NCI-H1092 (cell line): Measurements from ENCODE around the gene TBCA.
"Not testable (repeated sequence)": the region's sequence is repeated elsewhere in the genome, so short reads cannot be mapped to it uniquely, and the experiment has no call there.

Experiments used
- DNase-seq: peaks from one replicate; lab custom pipeline; 2025; lab: John Stamatoyannopoulos, UW

Gene TBCA

DNA sequence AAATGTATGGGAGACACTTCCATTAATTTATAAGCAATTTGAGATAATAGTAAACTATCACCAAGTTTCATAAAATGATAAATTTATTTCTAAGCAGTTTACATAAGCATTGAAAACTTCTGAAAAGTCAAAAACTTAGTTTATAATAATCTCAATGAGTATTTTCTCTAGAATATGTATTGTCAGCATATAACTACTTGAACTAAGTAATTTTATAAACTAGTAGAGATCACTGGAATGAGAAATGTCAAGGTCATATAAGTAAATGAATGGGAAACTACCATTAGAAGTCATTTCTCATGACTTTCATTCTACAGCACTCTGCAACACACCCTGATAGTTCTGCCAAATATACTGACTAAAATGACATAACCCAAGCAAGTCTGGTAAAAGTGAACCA lies 3.4 kb downstream of the TBCA start:
- DNase-seq, result no peak

DNA sequence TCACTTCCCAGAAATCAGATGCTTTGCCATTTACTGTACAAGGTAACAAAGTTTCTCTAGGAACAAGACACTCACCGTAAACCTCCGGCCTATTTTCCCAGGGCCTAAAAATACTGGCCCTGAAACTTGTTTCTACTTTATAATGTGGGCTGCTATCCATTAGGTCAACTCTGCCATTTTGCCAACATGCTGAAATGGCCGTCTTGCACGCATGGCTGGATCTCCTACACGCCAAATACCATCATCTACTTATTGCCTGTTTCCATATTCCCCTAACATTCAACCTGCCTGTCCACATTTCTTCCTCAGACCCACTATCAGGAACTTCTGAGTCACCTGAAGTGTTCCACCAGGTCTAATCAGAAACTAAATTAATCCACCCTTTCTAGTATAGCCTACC lies 4.7 kb downstream of the TBCA start:
- no peak for DNase-seq

- DNase-seq, result no peak
These were observed 5.7 kb downstream of the TBCA start for GRCh38 chr5:77770293-77771005.

GRCh38 chr5:77768978-77769377 lies 7.2 kb downstream of the TBCA start:
- no peak for DNase-seq

- no peak for DNase-seq
These were observed 8.8 kb downstream of the TBCA start for GRCh38 chr5:77767301-77767700.

DNA sequence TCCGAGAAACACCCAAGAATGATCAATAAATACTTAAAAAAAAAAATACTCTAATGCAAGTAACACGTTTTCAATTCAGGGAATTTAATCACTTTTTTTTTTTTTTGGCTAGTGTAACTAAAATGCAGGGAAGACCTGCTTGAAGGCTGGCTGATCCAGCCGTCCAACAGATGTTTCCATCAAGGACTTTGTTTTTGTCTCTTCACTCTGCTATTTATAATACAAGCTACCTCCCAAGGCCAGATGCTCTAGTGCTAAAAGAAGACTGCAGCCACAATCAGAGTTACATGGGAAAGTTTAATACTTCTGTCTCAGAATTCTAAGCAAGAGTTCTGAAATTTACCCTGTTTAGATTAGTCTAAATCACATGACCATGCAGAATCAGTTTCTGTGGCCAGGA lies 14.5 kb downstream of the TBCA start:
- DNase-seq, result no peak

DNA sequence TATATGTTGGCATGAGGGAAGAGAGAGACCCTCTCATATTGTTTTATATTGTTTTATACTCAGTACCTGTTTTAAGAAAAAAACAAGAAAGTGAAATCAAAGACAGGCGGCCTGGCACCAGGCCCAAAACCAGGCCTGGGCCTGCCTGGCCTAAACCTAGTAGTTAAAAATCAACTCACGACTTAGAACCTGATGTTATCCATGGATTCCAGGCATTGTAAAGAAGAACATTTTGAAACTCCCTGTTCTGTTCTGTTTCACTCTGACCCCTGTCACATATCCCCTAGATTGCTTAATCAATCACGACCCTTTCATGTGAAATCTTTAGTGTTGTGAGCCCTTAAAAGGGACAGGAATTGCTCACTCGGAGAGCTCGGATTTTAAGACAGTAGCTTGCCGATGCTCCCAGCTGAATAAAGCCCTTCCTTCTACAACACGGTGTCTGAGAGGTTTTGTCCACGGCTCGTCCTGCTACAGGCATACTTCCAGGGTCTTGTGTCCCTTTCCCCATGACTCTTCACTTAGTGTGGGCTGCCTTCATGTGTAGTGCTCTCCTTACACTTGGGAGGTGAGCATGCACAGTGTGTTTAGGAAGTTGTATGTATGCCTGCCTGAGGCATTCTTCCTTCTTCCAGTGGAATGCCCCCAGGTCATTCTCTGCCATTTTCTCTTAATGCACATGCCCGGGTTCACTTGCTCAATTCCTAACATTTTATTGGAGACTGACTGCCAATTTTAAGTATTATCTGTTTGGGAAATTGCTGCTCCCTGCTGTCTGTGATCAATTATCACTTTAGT lies 17.8 kb downstream of the TBCA start:
- DNase-seq, result no peak

- no peak for DNase-seq
These were observed 24.7 kb downstream of the TBCA start for GRCh38 chr5:77751328-77752023.

GRCh38 chr5:77750928-77751327 lies 25.2 kb downstream of the TBCA start:
- not testable (repeated sequence) for DNase-seq

DNA sequence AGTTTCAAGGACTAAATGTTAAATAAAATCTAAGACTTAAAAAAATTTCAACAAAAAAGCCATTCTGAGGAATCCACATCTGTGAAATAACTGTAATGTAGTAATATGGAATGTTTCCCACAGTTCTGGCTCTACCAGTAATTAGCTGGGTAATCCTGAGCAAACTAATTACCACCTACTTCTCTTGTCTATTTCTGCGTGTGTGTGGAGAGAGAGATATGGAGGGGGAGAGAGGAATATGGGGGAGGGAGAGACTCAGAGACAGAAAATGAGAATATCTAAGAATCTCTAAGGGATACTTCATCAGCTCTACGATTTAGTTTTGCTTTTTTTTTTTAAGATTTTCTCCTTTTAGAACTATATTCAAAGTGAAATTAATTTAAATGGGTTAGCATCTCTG lies 28.0 kb downstream of the TBCA start:
- no peak for DNase-seq

GRCh38 chr5:77744116-77744515 lies 32.0 kb downstream of the TBCA start:
- DNase-seq, result no peak

DNA sequence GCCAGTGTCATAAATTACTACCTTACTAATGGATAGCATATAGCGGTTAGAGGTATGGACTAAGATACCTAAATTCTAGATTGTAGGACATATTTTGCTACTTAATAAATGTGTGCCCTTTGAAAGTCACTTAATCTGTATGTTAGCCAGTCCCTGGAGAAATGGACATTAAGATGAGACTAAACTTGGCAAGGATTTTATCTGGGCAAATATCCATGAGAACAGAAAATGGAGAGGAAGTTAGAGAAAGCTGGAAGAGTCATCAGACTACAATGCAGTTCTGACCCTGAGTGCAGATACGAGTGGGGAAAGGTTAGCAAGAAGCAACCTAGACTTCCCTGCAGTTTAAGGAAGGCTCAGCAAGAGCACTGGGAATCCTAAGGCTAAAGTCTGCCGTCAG lies 33.0 kb downstream of the TBCA start:
- DNase-seq, result no peak

DNA sequence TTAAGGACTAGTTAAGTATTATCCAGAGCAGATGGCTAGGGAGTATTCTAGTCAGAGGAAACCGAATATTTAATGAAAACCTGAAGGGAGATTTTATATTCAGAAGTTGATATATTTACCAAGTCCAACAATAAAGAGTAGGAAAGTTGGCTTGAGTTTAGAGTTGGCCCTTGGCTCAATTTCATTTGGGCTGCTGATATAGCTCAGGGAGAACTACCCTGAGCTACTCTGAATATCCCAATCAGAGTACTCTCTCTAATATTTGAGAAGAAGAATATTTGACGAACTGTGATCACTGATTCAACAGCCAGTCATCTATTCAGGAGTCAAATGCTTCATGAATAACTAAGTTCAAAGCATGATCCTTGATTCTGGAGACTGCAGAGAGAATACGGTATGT lies 34.5 kb downstream of the TBCA start:
- DNase-seq, result no peak

GRCh38 chr5:77734885-77735284 lies 41.3 kb downstream of the TBCA start:
- DNase-seq, result no peak

DNA sequence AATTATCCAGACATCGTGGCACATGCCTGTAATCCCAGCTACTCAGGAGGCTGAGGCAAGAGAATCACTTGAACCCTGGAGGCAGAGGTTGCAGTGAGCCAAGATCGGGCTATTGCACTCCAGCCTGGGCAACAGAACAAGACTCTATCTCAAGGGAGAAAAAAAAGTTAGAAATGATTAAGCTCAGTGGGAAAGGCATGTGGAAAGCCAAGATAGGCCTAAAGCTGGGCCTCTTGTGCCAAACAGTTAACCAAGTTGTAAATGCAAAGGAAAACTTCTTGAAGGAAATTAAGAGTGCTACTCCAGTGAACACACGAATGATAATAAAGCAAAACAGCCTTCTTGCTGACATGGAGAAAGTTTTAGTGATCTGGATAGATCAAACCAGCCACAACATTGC lies 43.0 kb downstream of the TBCA start:
- DNase-seq, result no peak

GRCh38 chr5:77727190-77727589 lies 48.9 kb downstream of the TBCA start:
- DNase-seq, result no peak

- no peak for DNase-seq
These were observed 50.5 kb downstream of the TBCA start for GRCh38 chr5:77725616-77726015.

DNA sequence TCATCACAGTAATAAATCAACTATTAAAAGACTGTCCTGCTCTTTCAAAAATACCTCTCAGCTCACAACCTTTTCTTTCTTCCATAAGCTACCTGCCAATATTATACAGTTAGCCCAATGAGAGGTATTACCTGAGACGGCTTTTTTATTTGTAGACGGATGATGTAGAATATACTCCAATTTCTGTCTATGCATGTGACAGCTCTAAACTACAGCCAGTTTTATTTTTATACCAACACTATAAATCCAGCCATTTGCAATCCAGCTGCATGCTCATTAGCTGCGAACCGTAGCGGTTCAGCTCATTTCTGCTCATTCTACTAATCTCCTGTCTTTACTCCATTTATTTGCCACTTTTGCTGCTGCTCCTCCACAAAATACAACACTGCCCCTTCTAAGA lies 51.2 kb downstream of the TBCA start:
- no peak for DNase-seq

- no peak for DNase-seq
These were observed 56.3 kb downstream of the TBCA start for GRCh38 chr5:77719666-77720363.

- DNase-seq, result no peak
These were observed 57.1 kb downstream of the TBCA start for GRCh38 chr5:77718934-77719610.

DNA sequence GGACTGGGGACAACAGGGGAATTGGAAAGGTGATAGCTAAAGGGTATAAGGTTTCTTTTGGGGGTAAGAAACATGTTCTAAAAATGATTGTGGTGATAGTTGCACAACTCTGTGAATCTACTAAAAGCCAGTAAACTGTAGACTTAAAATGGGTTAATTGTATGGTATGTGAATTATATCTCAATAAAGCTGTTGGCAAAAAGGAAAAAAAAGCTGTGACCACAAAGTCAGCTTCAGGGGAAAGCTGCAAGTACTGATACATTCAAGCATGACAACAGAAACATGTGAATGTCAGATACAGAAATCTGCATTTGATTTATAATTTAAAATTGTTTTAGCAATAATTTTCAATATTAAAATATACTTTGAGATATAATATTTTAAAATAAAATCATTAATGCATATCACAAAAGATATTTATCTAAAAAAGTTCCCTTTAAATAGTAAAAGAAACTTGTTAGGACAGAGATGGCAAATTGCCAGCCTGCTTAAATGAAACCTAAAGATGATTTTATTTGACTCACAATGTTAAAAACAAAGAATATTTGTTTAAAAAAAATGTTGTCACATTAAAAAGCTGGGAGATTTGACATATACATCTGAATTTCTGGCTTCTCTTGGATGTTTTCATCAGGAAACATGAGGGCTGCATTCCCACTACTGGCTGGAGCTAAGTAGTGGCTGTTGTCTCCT lies 66.0 kb downstream of the TBCA start:
- DNase-seq, result no peak
